ENCODE results near the gene CEP164. TPM values are rescaled to one million over a fixed set of nuclear protein-coding genes. Genes with fewer than 3 reads are reported as not detected.

The CEP164 gene
- total RNA-seq (17.3 TPM), polyA plus RNA-seq (ENCODE audit: insufficient read depth in 1 of 8, insufficient read length in 8 of 8, low replicate concordance in 1 of 8) (10 to 100 TPM; 10.4 to 17.2 (median 14.5) TPM)
- long read RNA-seq, donor 1, partial matches to known transcripts, result 0 of 3 reads
- long read RNA-seq, donor 1, other reads (novel, unspliced or antisense), result 0 of 3 reads
- long read RNA-seq, donor 2, result 0 reads
- long read RNA-seq, donor 3, partial matches to known transcripts, result 0 of 4 reads
- long read RNA-seq, donor 3, other reads (novel, unspliced or antisense), result 0 of 4 reads
- long read RNA-seq, donor 4, partial matches to known transcripts, result 0 of 3 reads
- long read RNA-seq, donor 4, other reads (novel, unspliced or antisense), result 0 of 3 reads
- long read RNA-seq, donor 5, partial matches to known transcripts, result 0 of 8 reads
- long read RNA-seq, donor 5, other reads (novel, unspliced or antisense), result 0 of 8 reads
- long read RNA-seq, donor 6, partial matches to known transcripts, result 0 of 3 reads
- long read RNA-seq, donor 6, other reads (novel, unspliced or antisense), result 0 of 3 reads
- long read RNA-seq, donor 7, partial matches to known transcripts, result 0 of 1 reads
- long read RNA-seq, donor 7, other reads (novel, unspliced or antisense), result 0 of 1 reads
- long read RNA-seq, donor 8, partial matches to known transcripts, result 0 of 2 reads
- long read RNA-seq, donor 8, other reads (novel, unspliced or antisense), result 0 of 2 reads
- long read RNA-seq, donor 9, partial matches to known transcripts, result 0 of 3 reads
- long read RNA-seq, donor 9, other reads (novel, unspliced or antisense), result 0 of 3 reads
- long read RNA-seq, donor 10, partial matches to known transcripts, result 0 of 9 reads
- long read RNA-seq, donor 10, other reads (novel, unspliced or antisense), result 0 of 9 reads
- long read RNA-seq, donor 11, partial matches to known transcripts, result 0 of 4 reads
- long read RNA-seq, donor 11, other reads (novel, unspliced or antisense), result 0 of 4 reads

GRCh38 chr11:117327567-117328374 is at the start of gene CEP164:
CEP164 (plus strand) TSS chr11:117327854; CDS start chr11:117338587, 10,733 bp downstream.
- Histone ChIP-seq H3K27me3 (ENCODE audit: control insufficient read depth, insufficient read depth, low read length) (no peaks in the 10 kb centered on the region), H3K9me3 (replicated peaks; ENCODE audit: control insufficient read depth, low read depth, low read length) (no peaks in the 10 kb centered on the region), H3K4me1 (ENCODE audit: control insufficient read depth, insufficient read depth, low read length) (peaks cover 8% of the 10 kb centered on the region), H3K36me3 (ENCODE audit: control insufficient read depth, insufficient read depth, low read length) (no peaks in the 10 kb centered on the region), H3K4me3 (ENCODE audit: low read length) (peak within 1 kb of the TSS; percentile 94), H3K27ac (ENCODE audit: low read length) (peak within 1 kb of the TSS; percentile 98)
- peak; percentile 99 for DNase-seq
- whole genome bisulfite sequencing (ENCODE audit: insufficient coverage), result 1% methylated on average over 60 of the region's 64 CpGs

- H3K27ac ChIP-seq (ENCODE audit: low read length), result no peak overlapping the region
- H3K36me3 ChIP-seq (ENCODE audit: control insufficient read depth, insufficient read depth, low read length), result peaks cover 40% of the 10 kb centered on the region
- no peaks in the 10 kb centered on the region for H3K4me1 ChIP-seq (ENCODE audit: control insufficient read depth, insufficient read depth, low read length)
- no peaks in the 10 kb centered on the region for H3K27me3 ChIP-seq (ENCODE audit: control insufficient read depth, insufficient read depth, low read length)
- no peaks in the 10 kb centered on the region for H3K9me3 ChIP-seq (replicated peaks; ENCODE audit: control insufficient read depth, low read depth, low read length)
- H3K4me3 ChIP-seq (ENCODE audit: low read length), result no peak overlapping the region
- WGBS (ENCODE audit: insufficient coverage), result no CpG with 5 or more reads among the region's 2 CpGs
- DNase-seq, result no peak
Observed at GRCh38 chr11:117278347-117278746, 49.3 kb upstream of the CEP164 start.

- Histone ChIP-seq H3K4me1 (ENCODE audit: control insufficient read depth, insufficient read depth, low read length) (no peaks in the 10 kb centered on the region), H3K4me3 (ENCODE audit: low read length) (no peak overlapping the region), H3K27me3 (ENCODE audit: control insufficient read depth, insufficient read depth, low read length) (no peaks in the 10 kb centered on the region), H3K36me3 (ENCODE audit: control insufficient read depth, insufficient read depth, low read length) (peaks cover 47% of the 10 kb centered on the region), H3K27ac (ENCODE audit: low read length) (no peak overlapping the region), H3K9me3 (replicated peaks; ENCODE audit: control insufficient read depth, low read depth, low read length) (no peaks in the 10 kb centered on the region)
- WGBS (ENCODE audit: insufficient coverage), result 100% methylated on average over 2 of the region's 4 CpGs
- no peak for DNase-seq
Observed at GRCh38 chr11:117279711-117280376, 47.8 kb upstream of the CEP164 start.

DNA sequence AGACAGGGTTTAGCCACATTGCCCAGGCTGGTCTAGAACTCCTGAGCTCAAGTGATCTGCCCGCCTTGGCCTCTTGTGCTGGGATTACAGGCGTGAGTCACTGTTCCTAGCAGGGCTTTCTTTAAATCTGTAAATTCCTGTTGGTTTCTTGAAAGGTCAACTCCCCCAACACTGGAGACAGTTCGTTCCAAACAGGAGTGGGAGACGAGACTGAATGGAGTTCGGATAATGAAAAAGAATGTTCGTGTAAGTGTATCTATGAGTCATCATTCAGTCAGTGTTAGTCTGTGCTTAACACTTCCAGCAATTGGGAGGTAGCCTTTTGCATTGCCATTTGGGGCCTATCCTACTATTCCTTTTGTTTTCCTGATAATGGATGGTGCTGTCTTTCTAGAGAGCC is 46.5 kb upstream of the CEP164 start:
- 92% methylated on average over 4 of the region's 6 CpGs for WGBS (ENCODE audit: insufficient coverage)
- no peak for DNase-seq
- H3K4me1 ChIP-seq (ENCODE audit: control insufficient read depth, insufficient read depth, low read length), result no peaks in the 10 kb centered on the region
- H3K36me3 ChIP-seq (ENCODE audit: control insufficient read depth, insufficient read depth, low read length), result peaks cover 54% of the 10 kb centered on the region
- H3K9me3 ChIP-seq (replicated peaks; ENCODE audit: control insufficient read depth, low read depth, low read length), result no peaks in the 10 kb centered on the region
- H3K4me3 ChIP-seq (ENCODE audit: low read length), result no peak overlapping the region
- H3K27me3 ChIP-seq (ENCODE audit: control insufficient read depth, insufficient read depth, low read length), result no peaks in the 10 kb centered on the region
- H3K27ac ChIP-seq (ENCODE audit: low read length), result no peak overlapping the region

GRCh38 chr11:117281869-117282268 is 45.8 kb upstream of the CEP164 start:
- 96% methylated on average over 6 of the region's 7 CpGs for WGBS (ENCODE audit: insufficient coverage)
- Histone ChIP-seq H3K9me3 (replicated peaks; ENCODE audit: control insufficient read depth, low read depth, low read length) (no peaks in the 10 kb centered on the region), H3K27ac (ENCODE audit: low read length) (no peak overlapping the region), H3K27me3 (ENCODE audit: control insufficient read depth, insufficient read depth, low read length) (no peaks in the 10 kb centered on the region), H3K36me3 (ENCODE audit: control insufficient read depth, insufficient read depth, low read length) (peaks cover 57% of the 10 kb centered on the region), H3K4me1 (ENCODE audit: control insufficient read depth, insufficient read depth, low read length) (no peaks in the 10 kb centered on the region), H3K4me3 (ENCODE audit: low read length) (no peak overlapping the region)
- DNase-seq, result no peak

DNA sequence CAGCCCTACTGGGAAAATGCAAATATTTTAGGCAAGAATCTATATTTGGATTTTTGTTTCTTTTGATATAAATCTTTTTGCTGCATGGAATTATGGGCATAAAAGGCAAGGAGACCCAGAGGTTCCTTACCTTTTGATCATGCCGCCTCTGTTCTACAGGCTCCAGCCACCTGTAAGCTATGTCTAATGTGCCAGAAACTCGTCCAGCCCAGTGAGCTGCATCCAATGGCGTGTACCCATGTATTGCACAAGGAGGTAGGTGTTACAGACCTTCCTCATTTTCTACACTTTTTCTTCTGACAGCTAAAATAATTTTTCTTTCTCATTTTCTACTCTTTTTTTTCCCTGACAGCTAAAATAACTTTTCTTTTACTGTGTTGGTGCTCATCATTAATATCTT is 44.7 kb upstream of the CEP164 start:
- Histone ChIP-seq H3K27ac (ENCODE audit: low read length) (no peak overlapping the region), H3K4me3 (ENCODE audit: low read length) (no peak overlapping the region), H3K27me3 (ENCODE audit: control insufficient read depth, insufficient read depth, low read length) (no peaks in the 10 kb centered on the region), H3K9me3 (replicated peaks; ENCODE audit: control insufficient read depth, low read depth, low read length) (no peaks in the 10 kb centered on the region), H3K36me3 (ENCODE audit: control insufficient read depth, insufficient read depth, low read length) (peaks cover 67% of the 10 kb centered on the region), H3K4me1 (ENCODE audit: control insufficient read depth, insufficient read depth, low read length) (no peaks in the 10 kb centered on the region)
- no peak for DNase-seq
- 78% methylated on average over 3 of the region's 3 CpGs for WGBS (ENCODE audit: insufficient coverage)

DNA sequence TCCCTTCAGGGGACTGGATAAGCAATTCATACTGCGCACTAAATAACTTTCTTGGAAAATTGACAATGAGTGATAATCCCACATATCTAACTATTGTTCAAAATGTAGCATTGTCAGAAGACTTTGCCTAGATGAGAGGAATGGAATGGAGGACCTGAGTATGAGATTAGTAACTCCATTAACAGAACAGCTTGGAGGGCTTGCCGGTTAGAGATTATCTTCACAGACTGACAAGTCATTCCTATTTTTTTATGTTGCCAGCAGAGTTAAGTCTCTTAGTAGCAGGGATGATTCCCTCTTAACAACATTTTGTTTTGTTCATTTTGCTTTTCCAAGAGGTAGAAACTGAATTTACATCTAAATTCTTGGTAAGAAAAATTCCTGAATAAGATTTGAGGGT is 43.6 kb upstream of the CEP164 start:
- WGBS (ENCODE audit: insufficient coverage), result no CpG with 5 or more reads among the region's 2 CpGs
- Histone ChIP-seq H3K4me3 (ENCODE audit: low read length) (no peak overlapping the region), H3K27ac (ENCODE audit: low read length) (no peak overlapping the region), H3K27me3 (ENCODE audit: control insufficient read depth, insufficient read depth, low read length) (no peaks in the 10 kb centered on the region), H3K9me3 (replicated peaks; ENCODE audit: control insufficient read depth, low read depth, low read length) (no peaks in the 10 kb centered on the region), H3K4me1 (ENCODE audit: control insufficient read depth, insufficient read depth, low read length) (no peaks in the 10 kb centered on the region), H3K36me3 (ENCODE audit: control insufficient read depth, insufficient read depth, low read length) (peaks cover 74% of the 10 kb centered on the region)
- DNase-seq, result no peak

DNA sequence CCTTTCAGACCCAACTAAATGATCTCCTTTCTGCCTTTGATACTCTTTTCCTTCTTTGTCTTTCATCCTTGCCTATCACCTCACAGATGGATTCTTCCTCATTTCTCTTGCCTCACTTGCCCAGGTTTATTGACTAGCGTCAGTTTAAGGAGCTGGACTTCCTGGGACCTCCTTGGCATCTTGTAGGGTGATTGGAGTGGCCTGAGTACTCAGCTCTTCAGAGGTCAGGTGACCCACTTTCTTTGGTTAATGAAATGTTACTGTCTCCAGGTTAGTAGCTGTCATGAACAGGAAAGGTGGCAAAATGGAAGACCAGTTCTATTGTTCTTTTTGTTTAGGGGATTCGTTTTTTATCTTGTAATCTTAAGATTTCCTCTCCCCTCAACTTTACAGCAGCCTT is 41.1 kb upstream of the CEP164 start:
- Histone ChIP-seq H3K27me3 (ENCODE audit: control insufficient read depth, insufficient read depth, low read length) (no peaks in the 10 kb centered on the region), H3K4me1 (ENCODE audit: control insufficient read depth, insufficient read depth, low read length) (no peaks in the 10 kb centered on the region), H3K36me3 (ENCODE audit: control insufficient read depth, insufficient read depth, low read length) (peaks cover 83% of the 10 kb centered on the region), H3K4me3 (ENCODE audit: low read length) (no peak overlapping the region), H3K9me3 (replicated peaks; ENCODE audit: control insufficient read depth, low read depth, low read length) (no peaks in the 10 kb centered on the region), H3K27ac (ENCODE audit: low read length) (no peak overlapping the region)
- DNase-seq, result no peak
- WGBS (ENCODE audit: insufficient coverage), result 83% methylated on average over 1 of the region's 2 CpGs

- Histone ChIP-seq H3K4me3 (ENCODE audit: low read length) (no peak overlapping the region), H3K27ac (ENCODE audit: low read length) (no peak overlapping the region), H3K27me3 (ENCODE audit: control insufficient read depth, insufficient read depth, low read length) (no peaks in the 10 kb centered on the region), H3K4me1 (ENCODE audit: control insufficient read depth, insufficient read depth, low read length) (no peaks in the 10 kb centered on the region), H3K9me3 (replicated peaks; ENCODE audit: control insufficient read depth, low read depth, low read length) (no peaks in the 10 kb centered on the region), H3K36me3 (ENCODE audit: control insufficient read depth, insufficient read depth, low read length) (peaks cover 77% of the 10 kb centered on the region)
- DNase-seq, result no peak
- WGBS (ENCODE audit: insufficient coverage), result 71% methylated on average over 1 of the region's 3 CpGs
Observed at GRCh38 chr11:117287668-117288067, 40.0 kb upstream of the CEP164 start.
